Stimulated activated CD8-positive, alpha-beta memory T cell treated with anti-CD3 and anti-CD28 coated beads, Interleukin-7, amount 100 ng/mL, for 24 hours (primary cell): ENCODE data around the gene CSPG5.

ENCODE experiments used
- DNase-seq: peaks from one replicate; pipeline ENCODE4 v3.0.0-alpha.2; 2020; ENCODE audit warnings: low read depth

Gene CSPG5

DNA sequence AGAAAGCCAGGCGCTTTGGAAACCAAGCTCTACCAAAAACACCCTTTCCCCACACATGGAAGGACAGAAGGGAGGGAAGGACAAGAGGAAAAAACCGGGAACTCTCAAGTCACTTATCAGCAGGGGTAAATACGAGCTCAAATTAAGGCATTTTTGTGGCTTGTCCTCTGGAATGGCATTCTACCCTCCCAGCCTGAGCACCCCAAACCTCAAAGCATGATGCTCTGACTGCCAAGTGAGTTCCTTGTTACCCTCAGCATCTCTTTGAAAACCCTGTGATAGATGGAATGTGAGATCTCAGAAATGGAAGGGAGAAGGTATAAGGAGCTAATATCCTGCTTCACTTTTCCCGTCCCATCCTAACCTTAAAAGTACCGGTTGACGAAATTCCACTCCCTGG, 8.1 kb upstream of the CSPG5 start:
- no peak for DNase-seq

DNA sequence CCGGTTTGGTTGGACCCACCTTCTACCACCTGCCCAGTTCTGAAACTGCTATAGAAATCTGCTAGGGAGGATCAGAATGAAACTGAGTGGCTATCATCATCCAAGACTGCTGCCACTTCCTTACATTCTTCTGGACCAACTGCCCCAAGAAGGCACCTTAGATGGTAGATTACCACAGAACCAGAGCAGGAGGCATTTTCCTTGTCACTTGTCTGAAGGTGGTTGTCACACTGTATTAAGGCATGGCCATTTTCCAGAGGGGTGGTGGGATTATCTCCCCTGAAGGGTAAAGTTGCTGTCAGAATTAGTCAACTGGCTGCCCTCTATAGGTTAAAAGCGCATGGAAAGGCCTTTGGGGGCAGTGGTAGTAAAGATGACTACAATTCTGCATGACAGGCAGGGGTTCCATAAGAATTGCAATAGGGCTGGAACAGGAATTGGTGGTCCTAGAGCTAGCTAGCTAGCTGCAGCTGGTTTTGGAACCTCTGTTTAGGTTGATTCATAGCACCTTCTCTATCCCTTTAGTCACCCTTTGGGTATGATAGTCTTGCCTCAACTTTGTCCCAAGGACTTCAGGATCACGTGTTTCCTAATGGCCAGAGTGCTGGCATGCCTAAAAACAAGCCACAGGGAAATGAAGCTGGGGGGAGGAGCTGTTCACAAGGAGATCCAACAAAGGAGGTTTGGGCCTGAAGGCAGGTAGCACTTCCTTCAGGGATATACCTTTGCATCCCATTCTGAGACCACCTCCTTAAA, 4.8 kb upstream of the CSPG5 start:
- DNase-seq = no peak

DNA sequence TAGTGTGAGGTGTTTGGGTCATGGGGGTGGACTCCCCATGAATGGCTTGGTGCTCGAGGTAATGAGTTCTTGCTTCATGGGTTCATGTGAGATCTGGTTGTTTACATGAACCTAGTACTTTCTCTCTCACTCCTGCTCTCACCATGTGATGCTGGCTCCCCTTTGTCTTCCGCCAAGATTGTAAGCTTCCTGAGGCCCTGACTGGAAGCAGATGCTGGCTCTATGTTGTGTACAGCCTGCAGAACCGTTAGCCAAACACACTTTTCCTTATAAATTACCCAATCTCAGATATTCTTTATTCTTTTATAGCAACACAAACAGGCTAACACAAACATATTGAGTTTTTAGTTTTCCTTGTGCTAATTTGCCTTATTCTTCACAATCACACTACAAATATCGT, 3.2 kb upstream of the CSPG5 start:
- DNase-seq = no peak

DNA sequence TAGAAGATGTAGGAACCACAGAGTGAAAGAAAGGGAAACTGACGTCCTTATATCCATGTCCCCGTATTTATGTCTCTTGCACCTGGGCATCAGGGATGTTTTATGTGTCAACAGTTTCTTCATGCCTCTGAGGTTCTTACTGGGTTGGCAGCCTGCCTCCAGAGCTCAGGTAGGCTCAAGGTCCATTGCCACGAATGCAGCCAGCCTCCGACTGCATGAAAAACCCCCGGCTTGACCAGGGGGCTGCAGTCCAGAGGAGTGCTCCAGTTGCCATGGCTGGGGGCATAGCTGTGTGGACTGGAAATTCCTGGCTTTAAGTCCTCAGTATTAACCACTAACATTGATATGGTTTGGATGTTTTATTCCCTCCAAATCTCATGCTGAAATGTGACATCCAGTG, 2.8 kb upstream of the CSPG5 start:
- no peak for DNase-seq

DNA sequence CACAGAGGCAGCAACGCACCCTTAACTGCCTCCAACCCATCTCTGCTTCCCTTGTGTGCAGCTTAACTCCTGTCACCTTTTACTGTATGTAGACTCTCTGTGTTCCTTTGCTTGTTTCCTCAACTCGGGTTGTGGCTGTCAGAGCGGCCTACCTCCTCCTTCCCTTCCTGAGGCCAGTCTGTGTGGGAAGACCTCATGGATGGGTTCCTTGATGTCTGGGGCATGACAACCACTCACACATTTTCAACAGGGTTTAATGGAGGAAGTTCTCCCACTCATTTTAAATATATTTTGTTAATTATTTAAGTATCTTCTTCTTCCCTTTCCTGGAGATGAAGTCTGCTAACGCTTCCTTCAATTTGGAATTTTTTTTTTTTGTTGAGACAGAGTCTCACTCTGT, 1.8 kb upstream of the CSPG5 start:
- DNase-seq = no peak

DNA sequence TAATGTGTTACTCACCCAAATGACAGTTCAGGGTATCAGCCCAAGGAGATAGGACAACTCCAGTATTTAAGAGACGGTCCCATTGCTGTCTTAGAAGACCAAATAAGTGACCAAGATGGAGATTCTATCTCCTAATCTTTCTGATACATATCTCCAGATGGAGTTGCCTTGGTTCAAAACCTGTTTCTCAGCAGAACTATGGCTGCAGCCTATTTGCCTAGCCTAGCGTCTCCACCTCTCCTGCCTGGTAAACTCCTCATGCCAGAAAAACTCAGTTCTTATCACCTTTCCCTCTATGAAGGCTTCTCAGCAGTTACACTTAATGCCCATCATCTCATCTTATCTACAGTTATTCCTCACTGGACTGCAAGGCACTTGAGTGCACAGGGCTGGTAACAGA, 1.2 kb upstream of the CSPG5 start:
- DNase-seq = no peak

DNA sequence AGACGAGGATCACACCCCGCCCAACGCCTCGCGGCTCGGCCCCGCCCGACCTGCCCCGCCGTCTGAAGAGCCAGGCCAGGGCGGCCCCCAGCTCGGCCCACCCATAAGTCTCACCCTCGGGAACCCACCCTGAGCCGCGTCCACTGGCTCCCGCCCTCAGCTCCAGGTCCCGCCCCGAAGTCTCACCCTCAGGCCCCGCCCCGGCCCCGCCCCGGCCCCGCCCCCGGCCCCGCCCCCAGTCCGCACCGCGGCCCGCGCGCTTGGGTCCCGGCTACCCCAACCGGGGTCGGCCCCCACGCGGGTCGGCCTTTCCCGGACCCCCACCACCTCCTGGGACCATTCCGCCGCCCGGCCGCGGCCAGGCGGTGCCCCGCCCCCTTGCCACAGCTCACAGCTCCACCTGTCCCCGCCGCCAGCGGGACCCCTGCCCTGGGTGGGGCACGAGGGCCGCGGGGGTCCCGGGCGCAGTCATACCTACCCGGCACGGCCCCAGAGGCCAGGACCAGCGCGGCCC, 489 bp downstream of the CSPG5 start:
- DNase-seq = peak; percentile 11

DNA sequence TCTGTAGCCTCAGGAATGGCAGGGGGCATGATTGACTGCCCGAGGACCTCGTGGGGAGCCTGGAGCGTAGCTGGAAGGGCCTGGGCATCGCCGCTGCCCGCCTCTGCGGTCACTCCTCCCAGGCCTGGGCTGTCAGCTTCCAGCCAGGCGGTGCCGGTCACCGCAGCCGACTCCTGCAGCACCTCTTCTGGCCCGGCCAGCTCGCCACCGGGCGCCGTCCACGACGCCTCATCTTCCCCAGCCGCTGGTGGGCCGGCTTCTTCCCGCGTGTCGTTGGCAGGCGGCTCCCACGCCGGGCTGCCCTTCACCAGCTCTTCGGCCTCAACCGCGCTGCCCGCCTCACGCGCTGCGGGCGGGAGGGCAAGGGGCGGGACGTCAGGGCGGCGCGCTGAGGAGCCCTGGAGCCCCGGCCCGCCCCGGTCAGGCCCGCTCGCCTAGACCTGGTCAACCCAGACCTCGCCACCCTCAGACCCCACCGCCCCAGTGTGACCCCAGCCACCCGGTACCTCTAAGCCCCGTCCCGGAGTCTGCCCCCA, 1.0 kb downstream of the CSPG5 start:
- DNase-seq = no peak

DNA sequence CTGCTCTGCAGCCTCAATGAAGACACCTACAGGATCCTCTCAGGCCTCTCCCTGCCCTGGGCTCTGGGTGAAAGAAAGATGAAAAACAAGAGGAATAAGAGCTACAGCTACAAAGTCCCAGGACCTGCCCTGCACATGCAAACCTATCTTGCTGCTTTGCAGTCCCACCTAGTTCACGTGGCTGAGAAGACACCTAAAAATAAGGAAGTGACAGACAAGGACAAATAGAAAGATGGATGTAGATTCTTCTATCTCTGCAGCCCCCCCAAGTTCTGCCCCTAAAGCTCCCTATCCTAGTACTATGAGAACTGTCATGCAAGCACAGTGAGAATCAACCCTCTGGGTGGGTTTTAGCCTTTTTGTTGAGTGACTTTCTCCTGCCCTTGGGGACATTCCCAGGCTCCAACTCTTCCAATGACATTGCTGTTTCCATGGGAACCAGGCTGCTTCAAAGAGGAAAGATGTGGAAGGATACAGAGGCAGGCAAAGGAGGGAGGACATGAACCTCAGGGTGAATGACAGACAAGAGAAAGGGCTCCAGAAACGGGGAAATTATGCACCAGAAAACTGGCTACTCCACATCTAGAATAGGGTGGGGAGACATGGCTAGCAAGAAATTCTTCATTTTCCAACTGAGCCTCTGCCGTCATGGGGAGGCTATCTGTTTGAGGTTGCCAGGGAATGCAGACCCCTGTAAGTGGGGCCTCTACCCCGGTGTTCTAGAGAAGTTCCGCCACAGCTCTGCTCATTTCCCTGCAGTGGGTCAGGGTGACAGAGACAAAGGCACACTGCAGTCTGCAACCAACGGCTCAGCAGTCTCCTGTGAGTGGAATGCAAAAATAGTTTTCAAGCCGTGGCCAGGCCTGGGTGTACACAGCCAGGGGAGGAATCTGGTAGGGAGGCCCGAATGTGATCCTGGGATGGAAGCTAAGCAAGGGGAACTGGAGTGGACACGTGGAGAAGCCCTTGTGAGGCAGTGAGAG, 5.2 kb downstream of the CSPG5 start:
- no peak for DNase-seq

DNA sequence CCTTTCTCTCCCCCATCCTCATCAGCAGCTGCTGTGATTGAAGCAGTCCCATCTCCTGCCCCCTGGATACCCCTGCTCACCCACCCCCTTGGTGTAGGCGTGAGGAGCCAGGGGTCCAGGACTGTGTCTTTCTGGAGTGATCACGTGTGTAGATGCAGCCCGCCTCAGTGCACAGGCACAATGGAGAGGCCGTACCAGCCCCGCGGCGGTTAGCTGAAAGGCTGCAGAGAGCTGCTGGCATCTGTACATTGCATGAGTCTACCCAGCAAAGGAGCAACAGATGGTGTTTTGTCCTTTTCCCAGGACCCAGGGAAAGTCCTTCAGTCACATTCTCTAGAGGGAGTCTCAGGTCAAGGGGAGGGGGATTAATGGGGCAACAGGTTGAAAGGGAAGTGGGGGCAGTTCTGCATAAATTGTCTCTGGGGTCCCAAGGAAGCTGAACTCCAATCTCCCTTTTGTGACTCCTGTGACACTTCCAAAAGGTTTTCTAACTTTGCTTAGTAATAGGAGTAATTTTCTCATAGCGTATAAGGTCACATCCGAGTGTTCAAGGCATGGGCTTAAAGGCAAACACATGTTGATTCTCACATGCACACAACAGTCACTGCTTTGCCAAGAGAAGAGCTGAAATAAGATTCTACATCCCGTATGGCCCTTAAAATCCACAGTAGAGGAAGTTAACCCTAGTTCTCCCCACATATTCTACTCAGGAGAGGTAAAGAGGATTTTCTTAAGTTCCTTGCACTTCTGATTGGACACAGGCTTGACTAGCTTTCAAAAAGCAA, 7.1 kb downstream of the CSPG5 start:
- DNase-seq = no peak

DNA sequence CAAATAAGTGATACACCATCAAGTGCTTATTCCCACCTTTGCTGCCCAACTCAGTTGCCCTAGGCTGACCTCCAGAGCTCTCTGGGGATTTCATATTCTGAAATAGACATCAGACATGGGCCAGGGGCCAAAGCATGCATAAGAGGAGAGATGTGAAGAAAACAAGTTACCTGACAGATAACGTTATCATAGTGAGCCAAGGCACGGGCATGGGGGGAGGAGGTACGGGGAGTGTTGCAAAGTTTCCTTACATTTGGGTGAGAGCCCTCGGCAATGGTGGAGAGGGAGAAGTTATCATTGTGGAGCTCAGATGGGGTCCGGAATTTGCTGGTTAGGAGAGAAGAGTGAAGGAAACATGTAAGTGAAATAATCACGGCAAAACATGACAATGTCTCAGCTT, 9.8 kb downstream of the CSPG5 start:
- no peak for DNase-seq

DNA sequence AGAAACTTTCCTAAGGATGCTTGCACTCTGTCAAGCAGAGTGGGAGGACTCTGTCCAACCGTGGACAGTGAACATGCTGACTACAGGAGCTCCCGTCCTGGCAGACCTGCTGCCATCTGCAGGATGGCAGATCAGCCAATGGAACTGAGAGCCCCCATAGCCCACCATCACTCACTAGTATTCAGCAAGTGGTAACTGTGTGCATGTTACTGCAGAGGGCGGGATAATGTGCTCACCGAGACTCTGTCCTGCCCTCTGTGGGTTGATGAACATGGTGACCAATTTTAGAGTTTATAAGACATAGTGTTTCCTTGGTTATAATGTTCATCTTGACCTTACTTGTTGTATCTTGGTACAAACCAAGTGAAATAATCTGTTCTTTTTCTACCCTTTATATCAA, 11.5 kb downstream of the CSPG5 start:
- no peak for DNase-seq

DNA sequence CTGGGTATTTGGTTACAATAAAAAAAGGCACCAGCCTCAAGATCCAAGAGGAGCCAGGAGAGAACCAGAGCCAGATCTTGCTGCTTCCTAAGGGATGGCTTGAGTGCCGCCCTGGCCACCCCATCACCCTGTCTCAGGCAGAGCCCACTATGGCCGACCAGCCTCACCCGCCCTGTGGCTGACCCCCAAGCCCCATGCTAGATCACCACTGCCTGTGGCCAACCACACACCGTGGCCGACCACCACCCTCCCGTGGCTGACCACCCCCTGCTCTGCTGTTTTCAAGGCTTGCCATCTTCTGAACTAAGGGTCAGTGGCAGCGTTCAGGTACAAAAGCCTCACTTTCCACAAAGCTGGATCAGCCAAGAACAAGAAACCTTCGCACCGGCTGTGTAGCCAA, 12.0 kb downstream of the CSPG5 start:
- no peak for DNase-seq

DNA sequence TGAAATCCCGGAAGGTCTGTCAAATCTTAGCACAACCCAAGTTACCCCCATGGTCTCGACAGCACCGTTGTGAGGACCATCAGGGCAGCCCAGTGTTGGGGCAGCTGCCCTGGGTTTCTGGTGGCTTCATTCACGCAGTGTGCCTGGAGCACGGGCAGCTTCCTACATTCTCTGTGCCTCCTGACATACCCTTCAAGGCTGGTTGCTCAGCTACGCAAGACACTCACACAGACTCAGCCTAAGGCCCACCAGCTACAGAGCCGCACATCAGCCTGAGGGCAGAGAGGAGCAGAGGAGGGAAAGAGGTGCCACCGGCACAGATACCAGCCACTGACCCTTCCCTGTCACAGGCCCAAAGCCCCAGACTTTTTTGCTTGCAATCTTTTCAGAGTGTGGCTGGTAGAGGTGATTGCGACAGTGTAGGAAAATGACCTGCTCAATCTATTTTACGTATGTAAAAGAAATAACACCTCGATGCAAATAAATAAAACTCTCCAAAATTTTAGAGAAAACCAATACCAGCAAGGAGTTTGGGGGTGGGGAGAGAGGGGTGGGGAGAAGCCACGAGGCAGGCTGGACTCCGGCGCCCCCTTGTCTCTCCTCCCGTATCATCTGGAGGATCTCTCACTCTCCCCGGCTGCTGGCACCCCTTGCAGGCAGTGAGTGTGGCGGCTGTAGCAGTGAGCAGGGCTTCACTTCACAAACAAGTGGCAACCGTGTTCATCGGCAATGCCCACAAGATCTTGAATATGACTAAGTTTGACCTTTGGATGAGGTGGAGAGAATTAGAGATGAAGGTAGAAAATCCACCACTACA, 12.7 kb downstream of the CSPG5 start:
- no peak for DNase-seq

DNA sequence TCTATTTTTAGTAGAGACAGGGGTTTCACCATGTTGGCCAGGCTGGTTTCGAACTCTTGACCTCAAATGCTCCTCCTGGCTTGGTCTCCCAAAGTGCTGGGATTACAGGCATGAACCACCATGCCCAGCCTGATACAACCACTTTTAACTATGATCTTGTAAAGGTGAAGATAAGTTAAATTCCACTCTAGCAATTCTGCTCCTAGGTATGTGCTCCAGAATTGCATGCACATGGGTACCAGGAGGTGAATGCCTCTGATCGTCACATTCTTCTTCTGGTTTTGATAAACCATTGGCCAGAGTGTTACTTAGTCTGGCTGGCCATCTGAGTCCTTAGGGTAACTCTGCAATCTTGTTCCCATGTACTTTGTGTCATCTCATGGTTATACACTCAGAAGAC, 22.3 kb downstream of the CSPG5 start:
- DNase-seq = no peak

DNA sequence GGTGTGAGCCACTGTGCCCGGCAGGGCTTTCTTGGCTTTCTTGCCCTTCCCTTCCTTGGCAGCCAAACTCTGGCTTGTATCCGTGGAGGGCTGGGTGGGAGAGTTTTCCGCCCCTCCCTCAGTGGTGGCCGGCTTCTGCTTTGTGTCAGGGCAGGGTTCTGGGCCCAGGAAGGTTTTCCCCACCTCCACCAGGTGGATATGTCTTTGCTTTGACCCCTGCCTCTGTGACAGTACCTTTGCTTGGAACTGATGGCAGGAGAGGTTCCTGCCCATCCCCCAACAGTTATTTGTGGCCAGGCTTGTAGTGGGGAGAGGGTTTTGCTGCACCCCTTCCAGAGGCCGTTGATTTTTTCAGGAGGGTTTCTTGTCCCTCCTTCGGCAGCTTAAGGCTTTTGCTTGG, 24.3 kb downstream of the CSPG5 start:
- DNase-seq = no peak

DNA sequence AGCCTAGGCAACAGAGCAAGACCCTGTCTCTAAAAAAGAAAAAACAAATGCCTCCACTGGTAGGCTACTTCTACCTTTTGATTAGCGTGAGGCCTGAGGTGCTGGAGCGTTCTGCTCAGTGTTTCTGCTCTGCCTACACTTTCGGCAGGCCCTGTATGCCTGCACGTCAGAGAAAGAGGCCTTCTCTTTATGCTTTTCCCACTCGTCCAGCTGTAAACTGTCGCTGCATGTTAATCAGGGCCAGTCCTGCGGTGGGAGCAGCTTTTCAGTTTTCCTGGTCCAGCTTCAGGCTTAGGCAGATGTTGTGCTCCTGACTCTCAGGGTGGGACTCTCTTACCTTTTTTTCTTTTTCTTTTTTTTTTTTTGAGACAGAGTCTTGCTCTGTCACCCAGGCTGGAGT, 25.3 kb downstream of the CSPG5 start:
- DNase-seq = no peak

DNA sequence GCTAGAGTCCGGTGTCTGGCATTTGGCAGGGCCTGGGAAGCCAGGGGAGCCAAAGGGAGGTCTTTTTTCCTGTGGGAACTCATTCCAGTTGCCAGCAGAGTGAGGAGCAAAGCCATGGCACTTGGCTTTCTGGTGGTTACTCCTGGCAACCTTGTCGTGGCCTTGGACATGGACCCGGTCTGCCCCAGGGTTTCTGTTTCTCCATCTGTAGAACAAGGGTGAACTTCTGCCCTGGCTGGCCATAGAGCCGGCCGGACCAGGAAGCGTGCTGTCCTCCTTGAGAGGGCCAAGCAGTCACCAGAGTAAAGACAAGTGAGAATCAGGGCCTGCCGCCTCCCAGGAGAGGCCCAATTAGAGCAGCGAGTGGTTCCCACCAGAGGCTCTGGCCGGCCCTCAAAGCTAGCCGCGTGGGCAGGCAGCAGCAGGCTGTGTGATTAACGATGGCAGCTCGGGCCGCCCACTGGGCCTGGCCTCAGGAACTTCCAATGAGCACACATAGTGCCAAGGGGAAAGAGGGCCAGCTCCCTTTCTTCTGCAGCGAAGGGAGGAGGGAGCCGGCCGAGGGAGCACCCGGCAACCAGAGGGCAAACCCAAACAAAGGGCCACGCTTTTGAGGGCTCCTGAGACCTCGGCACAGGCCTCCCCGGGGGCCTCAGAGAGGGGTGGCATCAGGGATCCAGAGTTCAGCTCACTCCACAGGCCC, 36.0 kb downstream of the CSPG5 start:
- no peak for DNase-seq

DNA sequence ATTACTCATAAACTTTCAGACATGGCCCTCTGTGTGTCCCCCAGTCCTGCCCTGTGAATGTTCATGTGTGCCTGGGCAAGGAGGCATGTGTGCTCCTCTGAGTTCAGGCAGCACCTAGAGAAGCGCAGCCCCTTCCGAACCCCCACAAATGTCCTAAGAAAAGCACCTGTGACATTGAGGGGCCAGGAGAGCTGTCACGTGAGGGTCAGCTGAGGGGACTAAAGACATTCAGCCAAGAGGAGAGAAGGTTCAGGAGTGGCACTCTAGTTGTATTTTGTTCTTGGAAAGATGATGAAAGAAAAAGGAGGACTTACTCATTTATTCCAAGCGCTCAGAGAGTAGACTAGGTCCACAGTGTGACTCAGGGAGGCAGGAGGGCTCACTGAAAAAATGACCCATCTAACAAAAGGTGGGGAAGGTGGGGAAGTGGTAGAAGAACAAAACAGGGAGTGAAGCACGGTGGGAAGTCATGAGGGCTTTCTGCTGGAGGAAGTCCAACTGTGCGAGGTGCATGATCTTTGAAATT, 37.0 kb downstream of the CSPG5 start:
- DNase-seq = no peak

DNA sequence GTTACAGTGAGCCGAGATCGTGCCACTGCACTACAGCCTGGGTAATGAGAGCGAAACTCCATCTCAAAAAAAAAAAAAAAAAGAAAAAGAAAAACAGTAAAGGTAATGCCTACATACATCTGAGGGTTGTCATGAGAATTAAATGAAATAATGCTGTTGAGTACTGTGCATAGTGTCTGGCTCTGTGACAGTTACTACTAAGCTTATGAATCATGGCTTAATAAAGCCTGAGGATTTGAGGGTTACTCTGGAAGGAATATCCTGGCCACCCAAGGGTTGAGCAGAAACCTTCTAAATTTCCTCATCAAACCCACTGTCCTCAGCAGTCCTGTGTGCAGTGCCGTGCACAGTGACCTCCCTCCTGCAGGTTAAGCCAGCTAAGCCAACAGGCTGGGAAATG, 38.4 kb downstream of the CSPG5 start:
- no peak for DNase-seq
